HG03460 (cell line): ENCODE results near the gene EN2.

Experiments used
- ATAC-seq: cut with Tn5 transposase; IDR thresholded peaks from one replicate; pipeline ENCODE4 v1.9.1; 2021; ENCODE audit not compliant: unreplicated experiment

The EN2 gene

DNA sequence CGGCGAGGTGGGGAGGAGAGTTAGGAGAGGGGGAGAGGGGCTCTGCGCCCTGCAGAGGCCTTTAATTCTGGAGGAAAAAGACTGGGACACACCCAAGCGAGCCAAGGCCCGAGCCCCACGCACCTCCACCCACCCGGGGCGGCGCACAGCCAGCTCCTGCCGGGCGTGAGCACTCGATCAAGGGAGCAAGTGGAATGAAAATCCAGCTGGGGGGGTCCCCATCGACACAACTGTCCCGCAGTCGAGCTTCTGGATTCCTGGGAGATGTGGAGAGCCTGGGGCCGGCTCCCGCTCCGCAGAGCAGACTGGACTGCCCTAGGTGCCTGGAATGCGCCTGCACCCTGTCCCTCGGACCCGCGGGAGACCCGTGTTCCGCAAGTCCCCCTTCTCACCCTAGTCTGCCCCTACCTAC, 7.4 kb upstream of the EN2 start:
- ATAC-seq, result no peak

DNA sequence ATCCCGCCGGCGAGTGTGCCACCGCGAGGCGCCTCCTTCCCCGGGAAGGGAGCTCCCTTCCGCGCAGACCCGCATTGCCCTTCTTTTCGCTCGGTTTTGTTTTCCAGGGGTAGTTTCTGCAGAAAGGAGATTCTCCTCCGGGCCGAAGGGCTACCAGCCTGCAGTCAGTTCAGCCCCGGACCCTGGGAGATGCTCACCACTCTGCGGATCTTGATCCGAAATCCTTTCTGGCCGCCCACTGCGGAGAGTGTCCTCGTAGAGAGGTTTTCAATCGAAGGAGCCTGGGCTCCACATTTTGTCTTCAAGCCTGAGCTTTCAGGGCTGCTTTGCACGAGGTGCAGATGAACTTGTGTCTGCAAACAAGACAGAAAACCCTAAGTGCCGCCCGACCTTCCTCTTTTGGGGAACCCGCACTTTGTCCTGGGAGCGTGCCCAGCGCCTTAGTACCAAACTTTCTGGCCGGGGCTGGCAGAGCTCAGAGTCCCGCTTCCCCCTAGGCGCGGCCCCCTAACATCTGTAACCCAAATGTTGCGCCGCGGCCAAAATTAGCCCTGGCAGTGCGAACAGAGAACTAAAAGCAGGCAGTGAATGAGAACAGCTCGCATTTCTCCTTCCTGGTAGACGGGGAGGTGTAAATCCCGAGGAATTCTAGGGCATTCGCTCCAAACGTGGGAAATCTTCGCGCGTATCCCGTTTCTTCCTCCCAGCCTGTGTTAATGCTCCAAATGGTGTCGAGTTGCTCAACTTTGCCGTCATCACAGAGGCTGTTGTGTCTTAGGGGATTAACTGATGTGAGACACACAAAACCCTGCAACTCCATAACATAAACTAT, 6.7 kb upstream of the EN2 start:
- no peak for ATAC-seq

DNA sequence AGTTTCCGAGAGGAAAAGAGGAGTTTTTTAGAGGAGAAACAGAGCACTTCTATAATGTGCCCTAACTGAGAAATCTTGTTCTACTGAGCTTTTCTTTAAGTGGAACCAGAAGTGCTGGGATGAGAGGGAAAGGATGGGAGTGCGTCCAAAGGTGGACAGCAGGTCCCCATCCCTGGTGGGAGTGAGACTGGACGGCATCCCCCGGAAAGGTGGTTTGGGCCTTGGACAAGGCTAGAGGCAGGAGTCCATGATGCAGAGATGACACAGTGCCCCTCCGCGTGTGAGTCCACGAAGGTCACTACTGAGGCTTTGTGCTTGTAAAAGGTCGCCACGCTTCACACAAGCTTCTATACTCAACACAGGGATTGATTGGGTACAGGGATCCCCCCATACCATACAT, 6.1 kb upstream of the EN2 start:
- no peak for ATAC-seq

DNA sequence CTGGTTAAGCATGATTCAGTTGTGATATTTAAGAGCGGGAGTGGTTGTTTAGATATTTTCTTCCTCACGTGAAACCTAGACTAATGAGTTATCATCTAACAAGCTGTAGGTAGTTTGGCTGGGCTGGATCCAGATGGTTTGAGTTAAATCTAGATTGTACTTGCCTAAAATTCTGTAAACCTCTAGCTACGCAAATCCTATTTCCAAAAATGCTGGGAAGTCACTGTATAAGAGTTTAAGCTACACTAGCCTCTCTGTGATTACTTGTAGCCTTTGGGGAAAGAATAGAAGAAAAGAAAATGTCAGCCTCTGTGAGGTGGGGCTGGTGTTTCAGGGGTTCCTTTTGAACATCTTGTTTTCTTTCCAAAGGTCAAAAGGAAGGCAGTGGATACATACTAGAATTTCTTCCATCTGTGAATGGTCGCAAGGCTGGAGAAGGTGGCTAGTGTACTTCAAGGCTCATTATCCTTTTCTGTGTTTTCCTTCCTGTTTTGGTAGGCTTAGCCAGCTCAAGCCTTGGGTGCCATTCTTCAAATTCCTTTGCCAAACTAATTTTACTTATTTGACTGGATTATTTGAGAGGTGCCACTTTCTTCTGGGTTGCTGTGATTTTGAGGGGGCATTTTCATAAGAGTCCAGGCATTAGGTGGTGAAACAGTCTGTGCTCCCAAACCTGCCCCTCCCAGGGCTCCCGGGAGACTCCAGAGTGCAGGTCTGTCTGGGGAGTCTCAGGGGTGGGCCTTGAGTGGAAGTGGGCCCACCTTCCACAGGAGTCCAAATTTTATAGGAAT, 5.2 kb upstream of the EN2 start:
- no peak for ATAC-seq

DNA sequence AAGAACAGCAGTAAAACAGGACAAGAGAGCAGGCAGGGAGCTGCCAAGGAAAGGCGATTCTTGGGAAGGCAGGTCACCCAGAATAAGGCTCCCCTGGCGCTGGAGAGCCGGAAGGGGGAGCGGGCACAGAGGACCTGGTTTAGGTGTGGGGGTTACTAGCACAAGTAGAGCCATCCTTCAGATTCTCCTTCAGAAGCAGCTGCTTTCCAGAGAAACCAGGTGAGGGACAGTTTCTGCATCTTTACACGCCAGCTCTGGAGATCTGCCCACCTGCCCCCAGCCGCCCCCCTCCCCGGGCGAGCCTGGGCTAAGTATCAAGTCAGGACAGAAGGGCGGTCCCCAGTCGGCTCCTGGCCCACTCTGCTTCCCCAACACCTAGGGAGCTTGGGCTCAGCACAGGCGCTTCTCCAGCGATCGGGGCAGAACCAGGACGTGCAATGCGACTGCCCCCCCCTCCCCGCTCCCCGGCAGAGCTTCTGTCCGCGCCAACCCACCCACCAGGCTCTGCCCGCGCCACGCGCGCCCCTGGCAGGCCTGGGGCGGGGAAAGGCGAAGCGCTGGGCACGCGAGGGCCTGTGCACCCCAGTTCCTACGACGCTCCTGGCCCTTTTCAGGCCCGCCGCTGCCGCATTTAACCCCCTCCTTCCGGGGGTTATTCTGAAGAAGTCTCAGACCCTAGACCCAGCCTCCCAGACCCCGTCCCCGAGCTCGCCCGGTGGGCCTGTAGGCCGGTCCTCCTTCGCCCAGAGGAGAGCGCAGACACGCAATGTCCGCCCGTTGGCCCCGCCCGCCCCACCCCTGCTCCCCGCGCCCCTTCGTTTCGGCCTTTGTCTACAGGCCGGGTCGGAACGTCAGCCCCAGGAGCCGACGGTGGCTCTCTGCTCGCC, 4.4 kb upstream of the EN2 start:
- no peak for ATAC-seq

DNA sequence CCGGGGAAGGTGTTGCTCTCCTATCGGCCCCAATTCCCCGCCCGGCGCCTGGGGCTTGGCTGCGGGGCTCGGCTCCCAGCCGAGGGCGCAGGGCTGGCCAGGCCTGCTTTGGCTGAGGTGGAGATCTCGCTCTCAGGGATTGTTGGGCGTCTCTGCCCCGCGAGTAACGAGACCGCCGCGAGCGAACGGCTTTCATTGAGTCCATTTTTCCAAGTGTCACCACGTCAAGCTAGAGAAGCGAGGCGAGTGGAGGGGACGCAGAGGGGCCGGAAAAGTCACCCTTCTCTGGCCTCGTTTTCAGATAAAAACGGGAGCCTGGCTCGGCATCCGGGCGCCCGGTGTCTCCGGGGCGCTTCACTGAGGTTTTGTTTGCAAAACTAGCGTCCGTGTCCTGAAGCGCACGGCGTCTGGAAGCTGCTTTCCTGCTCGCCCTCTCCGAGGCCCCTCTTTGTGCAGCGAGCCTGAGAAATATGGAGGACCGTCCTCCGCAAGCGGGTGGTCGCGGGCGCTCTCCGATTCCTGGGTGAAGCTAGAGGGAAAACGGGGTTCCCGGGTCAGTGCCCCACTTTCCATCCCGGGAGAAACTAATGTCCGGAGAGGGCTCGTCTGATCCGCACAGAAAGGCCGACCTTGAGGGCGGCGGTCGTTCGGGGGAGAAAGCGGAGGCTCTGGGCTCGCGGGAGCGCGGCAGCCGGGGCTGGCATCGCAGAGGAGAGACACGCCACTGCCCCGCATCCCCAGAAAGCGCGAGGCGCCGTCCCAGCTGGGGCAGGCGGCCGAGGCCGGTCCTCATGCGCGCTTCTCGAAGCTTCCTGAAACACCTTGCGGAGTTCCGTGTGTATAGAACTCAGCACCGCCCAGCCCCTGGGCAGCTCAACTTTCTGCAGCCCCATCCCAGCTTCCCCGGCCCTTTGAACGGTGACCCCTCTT, 3.5 kb upstream of the EN2 start:
- no peak for ATAC-seq

DNA sequence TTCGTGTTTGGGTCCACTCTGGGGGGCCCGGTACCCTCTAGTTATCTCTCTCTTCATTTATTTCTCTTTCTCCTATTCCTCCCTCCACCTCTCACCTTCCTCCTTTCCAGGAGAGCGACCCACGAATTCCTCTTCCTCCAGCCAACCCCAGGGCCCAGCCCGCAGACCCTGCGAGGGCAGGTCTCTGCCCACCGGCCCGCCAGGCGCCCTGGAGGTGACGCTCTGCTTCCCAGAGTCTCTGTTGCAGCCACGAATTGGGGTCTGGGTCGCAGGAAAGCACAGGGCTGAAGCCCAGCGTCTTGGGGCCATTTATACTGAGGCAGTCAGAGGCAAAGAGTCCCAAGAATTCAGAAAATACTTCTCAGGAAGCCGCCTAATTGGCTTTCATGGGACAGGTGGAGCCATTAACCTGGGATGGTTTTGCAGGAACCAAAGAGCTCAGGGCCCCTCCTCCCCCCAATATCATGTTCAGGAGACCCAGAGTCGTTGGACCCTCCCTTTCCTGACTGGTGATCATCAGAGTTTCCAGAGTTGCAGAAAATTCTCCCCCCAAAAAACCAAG, 2.7 kb upstream of the EN2 start:
- no peak for ATAC-seq

DNA sequence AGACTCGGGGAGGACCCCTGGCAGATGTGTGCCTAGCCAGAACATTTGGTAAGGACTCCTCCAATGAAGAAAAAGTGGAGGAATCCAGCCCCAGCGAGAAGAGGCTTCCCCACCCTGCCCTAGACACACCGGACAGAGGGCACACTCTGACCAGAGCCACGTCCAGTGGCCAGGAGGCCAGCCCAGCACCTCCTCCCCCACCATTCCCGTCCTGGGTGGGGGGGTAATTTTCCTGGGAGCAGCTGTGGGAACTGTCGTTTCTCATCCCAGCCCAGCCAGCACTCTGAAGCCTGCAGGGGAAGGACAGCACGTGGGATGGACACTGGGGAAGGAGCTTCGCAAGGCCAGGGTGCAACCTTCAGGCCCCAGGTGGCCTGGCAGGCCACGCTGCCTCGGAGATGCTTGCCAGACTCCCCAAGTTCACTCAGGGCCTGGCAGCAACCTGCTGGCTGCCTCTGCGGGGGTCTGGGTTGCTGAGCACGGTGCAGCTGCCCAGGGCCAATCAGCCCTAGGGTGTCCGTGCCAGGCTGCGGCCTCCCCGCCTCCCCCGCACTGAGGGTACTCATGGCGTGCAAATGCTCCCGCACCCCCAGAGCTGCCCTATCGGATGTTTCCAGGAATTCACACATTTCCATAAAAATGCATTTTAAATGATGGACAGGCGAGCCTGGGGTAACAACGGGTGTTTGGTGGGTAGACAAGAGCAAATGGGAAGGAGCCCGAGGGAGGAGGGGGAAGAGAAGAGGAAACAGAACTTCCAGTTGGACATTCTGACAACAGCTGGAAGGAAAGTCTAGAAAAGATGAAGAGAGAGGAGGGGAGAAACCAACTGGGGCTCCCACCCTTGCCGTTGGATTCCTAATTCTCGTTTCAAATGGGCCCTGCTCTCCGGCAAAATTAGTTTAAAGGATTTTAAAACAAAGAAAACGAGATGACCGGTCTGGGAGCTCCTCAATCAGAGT, 1.9 kb upstream of the EN2 start:
- ATAC-seq, result no peak

DNA sequence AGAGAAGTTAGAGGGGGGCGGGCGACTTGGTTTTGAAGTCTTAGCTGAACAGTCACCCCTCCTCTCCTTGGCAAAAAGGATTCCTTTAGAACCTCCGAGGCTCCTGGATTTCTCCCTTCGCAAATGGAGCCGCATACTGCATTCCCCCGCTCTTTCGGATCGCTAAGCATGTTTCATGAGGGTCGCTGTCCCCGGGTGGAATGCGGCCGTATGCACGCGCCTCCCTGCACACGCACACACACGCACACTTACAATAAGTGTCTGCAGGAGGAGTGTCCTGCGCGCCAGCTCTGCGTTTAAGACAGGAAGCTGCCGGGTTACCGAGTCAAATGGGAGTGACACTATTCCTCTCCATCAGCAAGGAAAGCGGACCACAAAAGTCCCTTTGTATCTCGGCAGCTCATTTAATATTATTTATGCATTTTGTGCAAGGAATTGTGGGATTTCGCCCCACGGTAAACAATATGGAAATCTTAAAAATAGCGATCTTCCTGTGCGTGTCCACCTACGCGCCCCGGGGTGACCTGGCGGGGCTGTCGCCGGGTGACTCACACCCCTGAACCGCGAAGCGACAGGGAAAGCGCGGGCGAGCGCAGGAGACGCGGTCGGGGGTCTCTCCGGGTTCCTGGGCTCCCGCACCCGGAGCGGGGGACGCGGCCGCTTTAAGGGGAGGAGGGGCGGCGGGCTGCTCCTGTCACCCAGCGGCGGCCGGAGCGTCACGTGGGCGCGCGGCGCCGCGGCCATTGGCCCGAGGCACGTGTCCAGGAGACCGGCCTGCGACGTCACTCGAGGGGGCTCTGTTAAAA, 988 bp upstream of the EN2 start:
- no peak for ATAC-seq

DNA sequence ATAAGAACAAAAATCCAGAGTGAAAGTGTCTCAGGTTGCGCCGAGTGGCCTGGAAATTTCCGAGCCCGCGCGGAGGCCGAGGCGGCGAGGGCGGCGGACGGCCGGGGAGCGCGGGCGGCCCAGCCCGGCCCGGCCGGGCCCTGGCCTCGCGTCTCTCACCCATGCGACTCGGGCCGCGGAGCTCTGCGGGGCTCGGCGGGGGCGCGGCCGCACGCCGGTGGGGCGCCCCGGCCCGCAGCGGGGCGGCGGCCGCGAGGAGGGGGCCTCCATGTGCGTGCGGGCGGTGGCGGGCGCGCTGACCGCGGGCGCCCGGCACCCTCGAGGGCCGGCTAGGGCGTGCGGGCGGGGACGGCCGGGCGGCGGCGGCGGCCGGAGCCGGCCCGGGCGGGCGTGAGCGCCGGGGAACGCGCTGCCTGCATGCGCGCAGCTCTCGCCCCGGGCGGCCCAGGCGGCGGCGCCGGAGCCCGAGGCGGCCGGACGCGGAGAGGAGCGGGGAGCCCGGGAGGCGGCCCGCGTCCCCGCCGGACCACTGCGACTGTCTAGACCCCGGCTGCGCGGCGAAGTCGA, 302 bp upstream of the EN2 start:
- ATAC-seq, result no peak

DNA sequence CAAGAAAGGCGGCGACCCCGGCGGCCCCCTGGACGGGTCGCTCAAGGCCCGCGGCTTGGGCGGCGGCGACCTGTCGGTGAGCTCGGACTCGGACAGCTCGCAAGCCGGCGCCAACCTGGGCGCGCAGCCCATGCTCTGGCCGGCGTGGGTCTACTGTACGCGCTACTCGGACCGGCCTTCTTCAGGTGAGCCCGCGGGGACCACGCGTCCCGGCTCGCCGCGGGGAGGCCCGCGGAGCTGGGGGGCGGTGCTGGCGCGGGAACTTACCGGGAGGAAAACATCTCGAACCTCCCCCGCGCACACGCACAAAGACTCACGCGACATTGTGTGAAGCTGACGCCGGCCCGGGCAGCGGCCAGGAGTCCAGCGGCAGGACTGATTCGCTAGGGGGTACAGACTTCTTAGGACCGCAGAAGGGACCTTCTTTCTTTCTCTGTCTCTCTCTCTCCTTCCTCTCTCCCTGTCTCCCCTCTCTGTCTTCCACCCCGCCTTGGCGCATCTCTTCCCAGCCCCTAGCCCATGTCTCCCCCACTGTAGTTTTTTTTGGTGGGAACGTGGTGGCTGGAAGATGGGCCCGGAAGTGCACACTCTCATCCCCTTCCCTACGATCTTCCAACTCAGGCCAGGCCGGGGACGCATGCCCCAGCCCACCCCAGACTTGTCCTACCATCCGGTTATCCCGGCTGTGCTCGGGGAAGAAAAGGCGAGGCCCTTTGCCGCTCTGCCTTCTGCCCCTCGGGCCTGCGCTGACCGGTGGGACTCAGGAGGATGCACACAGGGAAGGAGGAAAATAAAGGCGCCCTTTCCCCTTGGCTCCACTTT, 1.2 kb downstream of the EN2 start:
- no peak for ATAC-seq

DNA sequence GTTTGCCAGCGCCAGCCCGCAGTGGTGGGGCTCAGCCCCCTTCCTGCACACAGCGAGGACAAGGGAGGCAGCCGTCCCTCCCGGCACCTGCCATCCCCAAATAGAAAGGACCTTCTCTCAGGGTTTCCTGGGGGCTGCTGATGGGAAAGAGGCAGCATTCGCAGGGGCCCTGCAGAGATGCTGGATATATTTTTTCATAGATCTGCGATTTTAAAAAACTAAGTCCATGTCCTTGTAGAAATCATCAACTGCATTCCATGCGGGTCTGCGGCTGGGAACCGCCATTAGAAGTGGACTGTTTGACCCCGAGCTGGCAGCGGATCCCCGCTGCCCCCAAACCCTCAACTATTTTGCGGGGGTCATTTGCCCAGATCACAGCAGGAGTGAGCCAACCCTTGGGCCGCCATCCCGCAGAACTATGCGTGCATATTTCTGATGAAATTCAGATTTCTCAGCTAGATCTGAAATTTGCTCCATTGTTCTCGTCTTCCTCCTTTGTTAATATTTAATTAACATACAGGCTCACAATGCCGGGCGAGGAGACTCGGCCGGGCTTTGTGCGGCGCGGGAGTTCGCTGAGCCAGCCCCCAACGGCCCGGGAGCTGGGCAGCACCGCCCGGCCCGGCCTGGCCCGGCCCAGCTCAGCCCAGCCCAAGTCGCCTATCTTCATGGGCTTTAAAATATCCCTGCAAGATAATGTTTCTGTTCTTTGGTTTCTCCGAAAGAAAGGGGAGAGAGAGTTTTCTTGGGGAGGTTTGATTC, 2.0 kb downstream of the EN2 start:
- ATAC-seq, result no peak

DNA sequence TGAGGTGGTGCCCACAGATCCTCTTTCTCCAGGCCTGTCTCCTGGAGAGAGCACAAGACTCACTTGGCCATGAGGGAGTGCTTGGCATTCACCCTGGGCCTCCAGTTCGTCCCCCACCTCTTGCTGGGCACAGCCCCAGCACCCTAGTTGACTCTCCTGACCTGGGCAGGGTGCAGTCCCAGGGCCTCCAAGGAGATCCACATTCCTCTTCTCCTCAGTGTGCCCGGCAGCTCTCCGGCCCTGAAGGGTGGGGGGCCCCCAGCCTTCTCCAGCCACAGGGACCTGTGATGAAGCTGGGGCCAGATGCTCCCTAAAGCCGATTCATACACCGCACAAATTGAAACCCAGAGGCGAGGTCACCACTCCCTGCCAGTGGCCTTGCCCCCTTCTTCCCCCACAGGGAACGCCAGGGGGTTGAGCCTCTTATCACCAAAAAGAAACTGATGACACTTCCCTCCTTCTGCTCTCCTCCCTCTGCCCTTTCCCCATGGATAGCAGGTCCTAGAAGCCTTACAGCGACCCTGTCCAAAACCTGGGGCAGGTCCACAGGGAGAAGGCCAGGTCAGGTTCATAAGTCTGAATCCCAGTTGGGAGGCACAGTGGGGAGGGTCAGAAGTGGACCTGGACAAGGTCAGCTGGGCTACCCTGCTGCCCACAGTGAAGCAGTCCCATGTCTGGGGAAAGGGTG, 3.1 kb downstream of the EN2 start:
- ATAC-seq, result no peak

DNA sequence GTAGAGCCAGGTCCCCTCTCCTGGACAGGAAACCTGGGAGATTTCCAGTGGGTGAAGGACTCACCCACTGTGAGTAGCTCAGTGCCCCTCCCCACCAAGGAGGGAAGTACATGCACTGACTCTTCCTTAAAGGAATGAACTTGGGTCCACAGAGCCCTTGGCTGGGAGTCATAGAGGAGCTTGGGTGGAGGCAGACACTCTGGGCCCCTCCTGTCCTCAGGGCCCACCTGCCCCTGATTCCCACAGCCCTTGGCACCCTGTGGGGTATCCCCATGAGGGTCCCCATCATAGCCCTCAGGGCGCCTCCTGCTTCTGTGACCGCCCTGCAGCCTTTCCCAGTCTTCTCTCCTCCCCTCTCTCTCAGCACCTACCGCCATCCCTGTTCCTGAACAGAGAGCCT, 3.7 kb downstream of the EN2 start:
- no peak for ATAC-seq

DNA sequence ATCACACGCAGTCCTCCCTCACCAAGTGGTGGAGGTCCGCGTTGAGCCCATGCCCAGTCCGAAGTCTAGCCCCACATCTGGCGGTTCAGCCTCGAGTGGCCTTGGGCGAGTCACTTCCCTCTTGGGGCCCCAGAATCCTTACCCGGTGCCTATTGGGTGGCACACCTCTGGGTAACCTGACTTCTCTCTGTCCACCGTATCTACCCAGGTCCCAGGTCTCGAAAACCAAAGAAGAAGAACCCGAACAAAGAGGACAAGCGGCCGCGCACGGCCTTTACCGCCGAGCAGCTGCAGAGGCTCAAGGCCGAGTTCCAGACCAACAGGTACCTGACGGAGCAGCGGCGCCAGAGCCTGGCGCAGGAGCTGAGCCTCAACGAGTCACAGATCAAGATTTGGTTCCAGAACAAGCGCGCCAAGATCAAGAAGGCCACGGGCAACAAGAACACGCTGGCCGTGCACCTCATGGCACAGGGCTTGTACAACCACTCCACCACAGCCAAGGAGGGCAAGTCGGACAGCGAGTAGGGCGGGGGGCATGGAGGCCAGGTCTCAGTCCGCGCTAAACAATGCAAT, 4.3 kb downstream of the EN2 start:
- no peak for ATAC-seq
